ENCODE measurements around the gene DELE1.

- no peak for TF ChIP-seq FOXP2 (optimal IDR thresholded peaks at IDR 0.05; ENCODE audit: borderline replicate concordance, extremely low read depth, extremely low read length, insufficient read depth)
- no peak for TF ChIP-seq POLR2AphosphoS5 (IDR thresholded peaks at IDR 0.05; ENCODE audit: low read depth, low read length)
- TF ChIP-seq SIN3A (IDR thresholded peaks at IDR 0.05; ENCODE audit: borderline replicate concordance, insufficient read depth, low read length) = no peak
- no peak for TF ChIP-seq REST (IDR thresholded peaks at IDR 0.05; ENCODE audit: insufficient read depth in 1 of 2, low read depth in 2 of 2, low read length in 2 of 2)
Observed at GRCh38 chr5:141876628-141877355, 46.9 kb upstream of the DELE1 start.

Measured in PFSK-1 (cell line).